Measurements from ENCODE around the gene KRTAP10-2. TPM values are rescaled to one million over a fixed set of nuclear protein-coding genes. Genes with fewer than 3 reads are reported as not detected.

Gene KRTAP10-2
- polyA plus RNA-seq, 1 donor (not counting 4 experiments of a cell fraction or from before 2014, with no cell fraction given), result not detected

DNA sequence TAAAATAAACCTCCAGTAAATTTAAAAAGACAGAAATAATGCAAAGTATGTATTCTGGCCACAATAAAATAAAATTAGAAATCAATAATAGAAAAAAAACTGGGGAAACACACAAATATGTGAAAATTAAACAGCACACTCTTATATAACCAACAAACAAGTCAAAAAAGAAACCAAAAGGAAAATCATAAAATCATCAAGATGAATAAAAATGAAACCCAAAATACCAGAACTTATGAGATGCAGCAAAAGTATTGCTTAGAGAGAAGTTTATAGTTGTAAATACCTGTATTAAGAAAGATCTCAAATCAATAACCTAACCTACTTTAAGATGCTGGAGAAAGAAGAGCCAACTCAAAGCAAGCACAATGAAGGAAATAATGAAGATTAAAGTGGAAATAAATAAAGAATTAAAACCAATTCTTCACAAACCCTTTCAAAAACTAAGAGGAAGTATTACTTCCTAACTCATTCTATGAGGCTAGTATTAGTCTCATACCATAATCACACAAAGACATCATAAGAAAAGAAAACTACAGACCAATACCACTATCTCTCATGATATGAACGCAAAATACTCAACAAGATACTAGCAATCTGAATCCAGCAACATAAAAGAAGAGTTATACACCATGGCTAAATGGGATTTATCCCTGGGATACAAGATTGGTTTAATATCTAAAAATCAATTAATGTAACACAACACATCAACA lies 13.7 kb upstream of the KRTAP10-2 start:
- Histone ChIP-seq H3K9me1 (ENCODE audit: control insufficient read depth, extremely low read depth, insufficient read depth, low read length) (no peaks in the 10 kb centered on the region), H2AFZ (ENCODE audit: control insufficient read depth, low read length) (no peak overlapping the region), H3K4me1 (ENCODE audit: control insufficient read depth, extremely low read depth, insufficient read depth, low read length) (no peaks in the 10 kb centered on the region), H4K20me1 (ENCODE audit: control insufficient read depth, extremely low read depth, insufficient read depth, low read length) (no peaks in the 10 kb centered on the region), H3K9ac (ENCODE audit: control insufficient read depth, extremely low read depth, insufficient read depth, low read length) (no peak overlapping the region), H3K27ac (ENCODE audit: control insufficient read depth, insufficient read depth, low read length) (no peak overlapping the region), H3K9me3 (ENCODE audit: control insufficient read depth, low read depth, low read length) (no peaks in the 10 kb centered on the region), H3K4me3 (ENCODE audit: control insufficient read depth in 2 of 3, extremely low read depth in 1 of 3, insufficient read depth in 2 of 3, low read depth in 1 of 3, low read length in 3 of 3) (no peak overlapping the region), H3K27me3 (ENCODE audit: control insufficient read depth, extremely low read depth, insufficient read depth, low read length) (no peaks in the 10 kb centered on the region), H3K4me2 (ENCODE audit: control insufficient read depth, extremely low read depth, insufficient read depth, low read depth, low read length) (no peak overlapping the region), H3K79me2 (ENCODE audit: control insufficient read depth, insufficient read depth, low read length) (no peaks in the 10 kb centered on the region), H3K36me3 (ENCODE audit: control insufficient read depth in 2 of 2, extremely low read depth in 1 of 2, insufficient read depth in 2 of 2, low read length in 2 of 2) (no peaks in the 10 kb centered on the region)
- no peak for FAIRE-seq
- dilution Hi-C loops (cut with MboI; ENCODE audit: extremely low pct_ligation_motif_present, low sequenced_read_pairs), result no loop called here
- TF ChIP-seq CTCF (optimal IDR thresholded peaks at IDR 0.05 in 1 of 3, IDR thresholded peaks at IDR 0.05 in 1 of 3, conservative IDR thresholded peaks at IDR 0.05 in 1 of 3; ENCODE audit: extremely low read depth in 1 of 3, insufficient read depth in 2 of 3, low read length in 3 of 3) (no peak), EZH2 (IDR thresholded peaks at IDR 0.05; ENCODE audit: low read length) (no peak)
- DNase-seq (ENCODE audit: low read depth, low spot score), result no peak

GRCh38 chr21:44564099-44564498 lies 12.8 kb upstream of the KRTAP10-2 start:
- no peaks in the 10 kb centered on the region for H3K36me3 ChIP-seq (ENCODE audit: control insufficient read depth in 2 of 2, extremely low read depth in 1 of 2, insufficient read depth in 2 of 2, low read length in 2 of 2)
- peaks cover 2% of the 10 kb centered on the region for H3K27me3 ChIP-seq (ENCODE audit: control insufficient read depth, extremely low read depth, insufficient read depth, low read length)
- dilution Hi-C loops (cut with MboI; ENCODE audit: extremely low pct_ligation_motif_present, low sequenced_read_pairs), result no loop called here
- no peak overlapping the region for H3K9ac ChIP-seq (ENCODE audit: control insufficient read depth, extremely low read depth, insufficient read depth, low read length)
- TF ChIP-seq EZH2 (IDR thresholded peaks at IDR 0.05; ENCODE audit: low read length) (no peak), CTCF (optimal IDR thresholded peaks at IDR 0.05 in 1 of 3, IDR thresholded peaks at IDR 0.05 in 1 of 3, conservative IDR thresholded peaks at IDR 0.05 in 1 of 3; ENCODE audit: extremely low read depth in 1 of 3, insufficient read depth in 2 of 3, low read length in 3 of 3) (no peak)
- H3K27ac ChIP-seq (ENCODE audit: control insufficient read depth, insufficient read depth, low read length), result no peak overlapping the region
- H3K9me3 ChIP-seq (ENCODE audit: control insufficient read depth, low read depth, low read length), result no peaks in the 10 kb centered on the region
- H3K9me1 ChIP-seq (ENCODE audit: control insufficient read depth, extremely low read depth, insufficient read depth, low read length), result no peaks in the 10 kb centered on the region
- no peaks in the 10 kb centered on the region for H4K20me1 ChIP-seq (ENCODE audit: control insufficient read depth, extremely low read depth, insufficient read depth, low read length)
- H3K79me2 ChIP-seq (ENCODE audit: control insufficient read depth, insufficient read depth, low read length), result no peaks in the 10 kb centered on the region
- no peaks in the 10 kb centered on the region for H3K4me1 ChIP-seq (ENCODE audit: control insufficient read depth, extremely low read depth, insufficient read depth, low read length)
- no peak overlapping the region for H3K4me2 ChIP-seq (ENCODE audit: control insufficient read depth, extremely low read depth, insufficient read depth, low read depth, low read length)
- FAIRE-seq, result no peak
- no peak for DNase-seq (ENCODE audit: low read depth, low spot score)
- no peak overlapping the region for H3K4me3 ChIP-seq (ENCODE audit: control insufficient read depth in 2 of 3, extremely low read depth in 1 of 3, insufficient read depth in 2 of 3, low read depth in 1 of 3, low read length in 3 of 3)
- no peak overlapping the region for H2AFZ ChIP-seq (ENCODE audit: control insufficient read depth, low read length)
